HepG2 (cell line): ENCODE measurements around the gene LUC7L2. TPM values are rescaled to one million over a fixed set of nuclear protein-coding genes. Genes with fewer than 3 reads are reported as not detected.

Experiments used
- ARNTL ChIP-seq: sonication (generic); formaldehyde crosslinking; IDR thresholded peaks from 2 replicates; pipeline ENCODE4 v1.4.0; 2020; ENCODE audit warnings: mild to moderate bottlenecking, missing genetic modification reagents
- CREB1 ChIP-seq, 2 experiments: fragments of 450-650 bp in 1 of 2; IDR thresholded peaks; 2 replicates each; pipeline ENCODE4 v1.6.1; 2016 to 2017; ENCODE audit warnings: control low read depth in 1 of 2, mild to moderate bottlenecking in 1 of 2, missing compliant biosample characterization in 1 of 2, missing genetic modification characterization in 1 of 2
- FOXK2 ChIP-seq: fragments of 450-650 bp; IDR thresholded peaks from 2 replicates; pipeline ENCODE4 v1.6.1; 2016
- FOXP1 ChIP-seq, 2 experiments: fragments of 450-650 bp in 1 of 2; IDR thresholded peaks; 2 replicates each; pipeline ENCODE4 v1.6.1; 2017 to 2018; ENCODE audit warnings: antibody characterized with exemption in 1 of 2
- MYC ChIP-seq: sonication (generic); formaldehyde crosslinking; IDR thresholded peaks from 2 replicates; pipeline ENCODE4 v1.9.0; 2021; ENCODE audit warnings: missing genetic modification reagents, borderline replicate concordance
- NR2F2 ChIP-seq: IDR thresholded peaks from 2 replicates; pipeline ENCODE4 v1.6.1; 2012; ENCODE audit warnings: low read depth, inconsistent platforms, borderline replicate concordance
- PAF1 ChIP-seq: IDR thresholded peaks from 2 replicates; pipeline ENCODE4 v1.6.1; 2016; ENCODE audit warnings: missing genetic modification reagents, missing compliant biosample characterization
- PHF20 ChIP-seq: sonication (generic); formaldehyde crosslinking; IDR thresholded peaks from 2 replicates; pipeline ENCODE4 v1.5.0; 2020; ENCODE audit warnings: mild to moderate bottlenecking, missing genetic modification reagents
- SRF ChIP-seq: IDR thresholded peaks from 2 replicates; pipeline ENCODE4 v1.6.1; 2011; ENCODE audit warnings: mild to moderate bottlenecking, low read depth, low read length, moderate library complexity
- TRIM24 ChIP-seq: sonication (generic); formaldehyde crosslinking; IDR thresholded peaks from 2 replicates; pipeline ENCODE4 v1.8.0; 2022; ENCODE audit warnings: mild to moderate bottlenecking, missing genetic modification reagents
- WIZ ChIP-seq: sonication (generic); formaldehyde crosslinking; IDR thresholded peaks from 2 replicates; pipeline ENCODE4 v1.5.1; 2020; ENCODE audit warnings: mild to moderate bottlenecking, missing genetic modification reagents
- ZNF619 ChIP-seq: sonication (generic); formaldehyde crosslinking; IDR thresholded peaks from 2 replicates; pipeline ENCODE4 v1.4.0; 2020; ENCODE audit warnings: mild to moderate bottlenecking, missing genetic modification reagents
- ZNF703 ChIP-seq: sonication (generic); formaldehyde crosslinking; IDR thresholded peaks from 2 replicates; pipeline ENCODE4 v1.5.1; 2020; ENCODE audit warnings: missing genetic modification reagents, mild to moderate bottlenecking, moderate library complexity, borderline replicate concordance
- ZNF792 ChIP-seq: IDR thresholded peaks from 2 replicates; pipeline ENCODE4 v1.6.1; 2016
- polyA plus RNA-seq, 8 experiments: library from polyadenylated mRNA; depleted of rRNA in 3 of 8; stranded (reverse) in 7 of 8; unstranded in 1 of 8; fragments of >200 nt; fragmentation: Illumina TruSeq in 4 of 8; extraction: Trizol in 4 of 8; gene quantifications; 2 replicates each; pipeline versions ENCODE4 v1.2.1 to v1.2.3, GENCODE V29; 2011 to 2016; ENCODE audit warnings: low read depth in 4 of 8, missing spikeins in 1 of 8, mixed read lengths in 1 of 8; ENCODE audit not compliant: insufficient read depth in 1 of 8
- total RNA-seq, 5 experiments: library from RNA; depleted of rRNA; stranded (reverse); fragments of >200 nt; fragmentation: Illumina TruSeq; extraction: Trizol; gene quantifications; 2 replicates each; pipeline ENCODE4 v1.2.3, GENCODE V29; 2016; ENCODE audit warnings: low read depth in 1 of 5
- TF ChIP-seq, protein P1 (sequence below): sonication (generic); formaldehyde crosslinking; IDR thresholded peaks from 2 replicates; pipeline ENCODE4 v1.5.0; 2020; ENCODE audit warnings: mild to moderate bottlenecking, missing genetic modification reagents, borderline replicate concordance
- TF ChIP-seq, protein P2 (sequence below): sonication (generic); formaldehyde crosslinking; IDR thresholded peaks from 2 replicates; pipeline ENCODE4 v1.8.1; 2023; ENCODE audit warnings: mild to moderate bottlenecking, missing genetic modification reagents

Gene LUC7L2
- total and polyA plus RNA-seq, 2 of the 13 experiments (the other 11 are each of a cell fraction or from before 2014, with no cell fraction given): 17.9 to 50.7 TPM

GRCh38 chr7:139360210-139360947 lies 685 bp downstream of the LUC7L2 start (continued):
- no peak for TF ChIP-seq PAF1 (CRISPR knock-in tag)
- no peak for TF ChIP-seq TRIM24 (CRISPR knock-in tag)
- TF ChIP-seq, protein P1, sequence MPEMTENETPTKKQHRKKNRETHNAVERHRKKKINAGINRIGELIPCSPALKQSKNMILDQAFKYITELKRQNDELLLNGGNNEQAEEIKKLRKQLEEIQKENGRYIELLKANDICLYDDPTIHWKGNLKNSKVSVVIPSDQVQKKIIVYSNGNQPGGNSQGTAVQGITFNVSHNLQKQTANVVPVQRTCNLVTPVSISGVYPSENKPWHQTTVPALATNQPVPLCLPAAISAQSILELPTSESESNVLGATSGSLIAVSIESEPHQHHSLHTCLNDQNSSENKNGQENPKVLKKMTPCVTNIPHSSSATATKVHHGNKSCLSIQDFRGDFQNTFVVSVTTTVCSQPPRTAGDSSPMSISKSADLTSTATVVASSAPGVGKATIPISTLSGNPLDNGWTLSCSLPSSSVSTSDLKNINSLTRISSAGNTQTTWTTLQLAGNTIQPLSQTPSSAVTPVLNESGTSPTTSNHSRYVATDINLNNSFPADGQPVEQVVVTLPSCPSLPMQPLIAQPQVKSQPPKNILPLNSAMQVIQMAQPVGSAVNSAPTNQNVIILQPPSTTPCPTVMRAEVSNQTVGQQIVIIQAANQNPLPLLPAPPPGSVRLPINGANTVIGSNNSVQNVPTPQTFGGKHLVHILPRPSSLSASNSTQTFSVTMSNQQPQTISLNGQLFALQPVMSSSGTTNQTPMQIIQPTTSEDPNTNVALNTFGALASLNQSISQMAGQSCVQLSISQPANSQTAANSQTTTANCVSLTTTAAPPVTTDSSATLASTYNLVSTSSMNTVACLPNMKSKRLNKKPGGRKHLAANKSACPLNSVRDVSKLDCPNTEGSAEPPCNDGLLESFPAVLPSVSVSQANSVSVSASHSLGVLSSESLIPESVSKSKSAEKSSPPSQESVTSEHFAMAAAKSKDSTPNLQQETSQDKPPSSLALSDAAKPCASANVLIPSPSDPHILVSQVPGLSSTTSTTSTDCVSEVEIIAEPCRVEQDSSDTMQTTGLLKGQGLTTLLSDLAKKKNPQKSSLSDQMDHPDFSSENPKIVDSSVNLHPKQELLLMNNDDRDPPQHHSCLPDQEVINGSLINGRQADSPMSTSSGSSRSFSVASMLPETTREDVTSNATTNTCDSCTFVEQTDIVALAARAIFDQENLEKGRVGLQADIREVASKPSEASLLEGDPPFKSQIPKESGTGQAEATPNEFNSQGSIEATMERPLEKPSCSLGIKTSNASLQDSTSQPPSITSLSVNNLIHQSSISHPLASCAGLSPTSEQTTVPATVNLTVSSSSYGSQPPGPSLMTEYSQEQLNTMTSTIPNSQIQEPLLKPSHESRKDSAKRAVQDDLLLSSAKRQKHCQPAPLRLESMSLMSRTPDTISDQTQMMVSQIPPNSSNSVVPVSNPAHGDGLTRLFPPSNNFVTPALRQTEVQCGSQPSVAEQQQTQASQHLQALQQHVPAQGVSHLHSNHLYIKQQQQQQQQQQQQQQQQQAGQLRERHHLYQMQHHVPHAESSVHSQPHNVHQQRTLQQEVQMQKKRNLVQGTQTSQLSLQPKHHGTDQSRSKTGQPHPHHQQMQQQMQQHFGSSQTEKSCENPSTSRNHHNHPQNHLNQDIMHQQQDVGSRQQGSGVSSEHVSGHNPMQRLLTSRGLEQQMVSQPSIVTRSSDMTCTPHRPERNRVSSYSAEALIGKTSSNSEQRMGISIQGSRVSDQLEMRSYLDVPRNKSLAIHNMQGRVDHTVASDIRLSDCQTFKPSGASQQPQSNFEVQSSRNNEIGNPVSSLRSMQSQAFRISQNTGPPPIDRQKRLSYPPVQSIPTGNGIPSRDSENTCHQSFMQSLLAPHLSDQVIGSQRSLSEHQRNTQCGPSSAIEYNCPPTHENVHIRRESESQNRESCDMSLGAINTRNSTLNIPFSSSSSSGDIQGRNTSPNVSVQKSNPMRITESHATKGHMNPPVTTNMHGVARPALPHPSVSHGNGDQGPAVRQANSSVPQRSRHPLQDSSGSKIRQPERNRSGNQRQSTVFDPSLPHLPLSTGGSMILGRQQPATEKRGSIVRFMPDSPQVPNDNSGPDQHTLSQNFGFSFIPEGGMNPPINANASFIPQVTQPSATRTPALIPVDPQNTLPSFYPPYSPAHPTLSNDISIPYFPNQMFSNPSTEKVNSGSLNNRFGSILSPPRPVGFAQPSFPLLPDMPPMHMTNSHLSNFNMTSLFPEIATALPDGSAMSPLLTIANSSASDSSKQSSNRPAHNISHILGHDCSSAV (CRISPR knock-in tag): no peak
- TF ChIP-seq ARNTL: peak; percentile 75
- peak; percentile 28; the same call in 1 of the 2 replicates for TF ChIP-seq PHF20
- TF ChIP-seq FOXP1 (IDR thresholded peaks at IDR 0.05): no peak
- no peak for TF ChIP-seq FOXP1 (CRISPR knock-in tag; IDR thresholded peaks at IDR 0.05)
- TF ChIP-seq, protein P2, sequence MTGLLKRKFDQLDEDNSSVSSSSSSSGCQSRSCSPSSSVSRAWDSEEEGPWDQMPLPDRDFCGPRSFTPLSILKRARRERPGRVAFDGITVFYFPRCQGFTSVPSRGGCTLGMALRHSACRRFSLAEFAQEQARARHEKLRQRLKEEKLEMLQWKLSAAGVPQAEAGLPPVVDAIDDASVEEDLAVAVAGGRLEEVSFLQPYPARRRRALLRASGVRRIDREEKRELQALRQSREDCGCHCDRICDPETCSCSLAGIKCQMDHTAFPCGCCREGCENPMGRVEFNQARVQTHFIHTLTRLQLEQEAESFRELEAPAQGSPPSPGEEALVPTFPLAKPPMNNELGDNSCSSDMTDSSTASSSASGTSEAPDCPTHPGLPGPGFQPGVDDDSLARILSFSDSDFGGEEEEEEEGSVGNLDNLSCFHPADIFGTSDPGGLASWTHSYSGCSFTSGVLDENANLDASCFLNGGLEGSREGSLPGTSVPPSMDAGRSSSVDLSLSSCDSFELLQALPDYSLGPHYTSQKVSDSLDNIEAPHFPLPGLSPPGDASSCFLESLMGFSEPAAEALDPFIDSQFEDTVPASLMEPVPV (CRISPR knock-in tag): no peak
- TF ChIP-seq MYC (CRISPR knock-in tag): peak; percentile 32; the same call in 1 of the 2 replicates
- 0 out of 2 replicates have a peak, but pooled peaks have one; percentile 11 for TF ChIP-seq FOXK2
- TF ChIP-seq WIZ (CRISPR knock-in tag): no peak
- no peak for TF ChIP-seq NR2F2
- 0 out of 2 replicates have a peak, but pooled peaks have one; percentile 38 for TF ChIP-seq ZNF792 (CRISPR knock-in tag)
- TF ChIP-seq ZNF619 (CRISPR knock-in tag): no peak
- TF ChIP-seq CREB1 (IDR thresholded peaks at IDR 0.05): peak; percentile 81
- TF ChIP-seq CREB1 (CRISPR knock-in tag; IDR thresholded peaks at IDR 0.05): no peak
- no peak for TF ChIP-seq ZNF703 (CRISPR knock-in tag)
- no peak for TF ChIP-seq SRF
